ENCODE measurements around the gene AIG1.
"Not testable (repeated sequence)": the region's sequence is repeated elsewhere in the genome, so short reads cannot be mapped to it uniquely, and the experiment has no call there.

Gene AIG1

GRCh38 chr6:143058987-143059386 lies 1.7 kb upstream of the AIG1 start:
- no peak for DNase-seq (ENCODE audit: low spot score)

- no peak for DNase-seq (ENCODE audit: low spot score)
Observed at GRCh38 chr6:143059663-143060353, 881 bp upstream of the AIG1 start.

GRCh38 chr6:143060354-143060805 lies 309 bp upstream of the AIG1 start:
- peak; percentile 80 for DNase-seq (ENCODE audit: low spot score)

- DNase-seq (ENCODE audit: low spot score): no peak
Observed at GRCh38 chr6:143061597-143062385, 1.1 kb downstream of the AIG1 start.

GRCh38 chr6:143062551-143062950 lies 1.9 kb downstream of the AIG1 start:
- no peak for DNase-seq (ENCODE audit: low spot score)

GRCh38 chr6:143063631-143064030 lies 2.9 kb downstream of the AIG1 start:
- DNase-seq (ENCODE audit: low spot score): no peak

- no peak for DNase-seq (ENCODE audit: low spot score)
Observed at GRCh38 chr6:143064271-143064670, 3.6 kb downstream of the AIG1 start.

- DNase-seq (ENCODE audit: low spot score): no peak
Observed at GRCh38 chr6:143064951-143065683, 4.4 kb downstream of the AIG1 start.

GRCh38 chr6:143068001-143068400 lies 7.3 kb downstream of the AIG1 start:
- no peak for DNase-seq (ENCODE audit: low spot score)

- no peak for DNase-seq (ENCODE audit: low spot score)
Observed at GRCh38 chr6:143074101-143074500, 13.4 kb downstream of the AIG1 start.

GRCh38 chr6:143074670-143075318 lies 14.1 kb downstream of the AIG1 start:
- no peak for DNase-seq (ENCODE audit: low spot score)

- no peak for DNase-seq (ENCODE audit: low spot score)
Observed at GRCh38 chr6:143078468-143079324, 18.0 kb downstream of the AIG1 start.

GRCh38 chr6:143079325-143079640 lies 18.6 kb downstream of the AIG1 start:
- DNase-seq (ENCODE audit: low spot score): no peak

- DNase-seq (ENCODE audit: low spot score): not testable (repeated sequence)
Observed at GRCh38 chr6:143082274-143082673, 21.6 kb downstream of the AIG1 start.

GRCh38 chr6:143084019-143084418 lies 23.3 kb downstream of the AIG1 start:
- DNase-seq (ENCODE audit: low spot score): not testable (repeated sequence)

GRCh38 chr6:143087335-143087734 lies 26.6 kb downstream of the AIG1 start:
- not testable (repeated sequence) for DNase-seq (ENCODE audit: low spot score)

- no peak for DNase-seq (ENCODE audit: low spot score)
Observed at GRCh38 chr6:143087856-143088255, 27.2 kb downstream of the AIG1 start.

- DNase-seq (ENCODE audit: low spot score): no peak
Observed at GRCh38 chr6:143090314-143091044, 29.8 kb downstream of the AIG1 start.

- no peak for DNase-seq (ENCODE audit: low spot score)
Observed at GRCh38 chr6:143092768-143093167, 32.1 kb downstream of the AIG1 start.

- DNase-seq (ENCODE audit: low spot score): no peak
Observed at GRCh38 chr6:143093290-143093689, 32.6 kb downstream of the AIG1 start.

GRCh38 chr6:143096403-143096802 lies 35.7 kb downstream of the AIG1 start:
- no peak for DNase-seq (ENCODE audit: low spot score)
